OCI-M1 (cell line): ENCODE results near the gene C19orf73.

ENCODE experiments used
- DNase-seq: peaks from one replicate; lab custom pipeline; 2025; lab: John Stamatoyannopoulos, UW

The C19orf73 gene, protein sequence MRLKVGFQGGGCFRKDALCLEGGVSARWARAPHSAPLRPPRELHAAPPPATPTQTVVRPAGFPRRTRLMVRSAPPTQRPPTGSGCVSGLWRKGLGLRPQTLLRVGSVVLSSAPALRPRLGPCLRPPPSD

GRCh38 chr19:49118565-49119410 lies at the start of gene C19orf73:
TSS of gene C19orf73 (minus strand) at chr19:49119143. CDS start at chr19:49119022, 121 bp downstream.
- DNase-seq = peak; percentile 98

GRCh38 chr19:49168421-49168820 lies 49.5 kb upstream of the C19orf73 start:
- no peak for DNase-seq

- DNase-seq = no peak
These were observed 49.0 kb upstream of the C19orf73 start for GRCh38 chr19:49167857-49168409.

GRCh38 chr19:49165865-49166301 lies 46.9 kb upstream of the C19orf73 start:
- DNase-seq = no peak

GRCh38 chr19:49165111-49165750 lies 46.3 kb upstream of the C19orf73 start:
- DNase-seq = no peak

DNA sequence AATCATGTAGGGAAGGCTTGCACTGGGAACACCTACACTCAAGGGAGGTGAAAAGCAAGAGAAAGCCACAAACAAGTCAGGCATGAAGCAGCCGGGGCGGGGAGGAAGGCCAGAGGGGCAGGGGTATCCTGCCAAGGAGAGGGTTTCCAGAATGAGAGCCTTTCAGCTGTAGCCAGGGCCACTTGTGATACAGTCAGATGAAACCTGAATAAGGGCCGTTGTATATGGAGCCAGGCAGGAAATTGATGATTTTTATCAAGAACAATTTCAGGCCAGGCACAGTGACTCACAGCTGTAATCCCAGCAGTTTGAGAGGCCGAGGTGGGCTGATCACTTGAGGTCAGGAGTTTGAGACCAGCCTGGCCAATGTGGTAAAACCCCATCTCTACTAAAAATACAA lies 43.0 kb upstream of the C19orf73 start:
- DNase-seq = no peak

GRCh38 chr19:49160450-49161189 lies 41.7 kb upstream of the C19orf73 start:
- DNase-seq = no peak

GRCh38 chr19:49157445-49158224 lies 38.7 kb upstream of the C19orf73 start, which contains the start of gene TRPM4:
TSS of gene TRPM4 (plus strand) at chr19:49157792. CDS start at chr19:49157867, 75 bp downstream.
- peak; percentile 94 for DNase-seq

GRCh38 chr19:49155820-49156346 lies 36.9 kb upstream of the C19orf73 start:
- peak; percentile 46 for DNase-seq

- no peak for DNase-seq
These were observed 36.3 kb upstream of the C19orf73 start, which contains the start of gene HRC for GRCh38 chr19:49155005-49155819. TSS of gene HRC (minus strand) at chr19:49155396. CDS start at chr19:49155237, 159 bp downstream.

- DNase-seq = no peak
These were observed 35.3 kb upstream of the C19orf73 start for GRCh38 chr19:49154279-49154678.

GRCh38 chr19:49153167-49153809 lies 34.3 kb upstream of the C19orf73 start:
- no peak for DNase-seq

DNA sequence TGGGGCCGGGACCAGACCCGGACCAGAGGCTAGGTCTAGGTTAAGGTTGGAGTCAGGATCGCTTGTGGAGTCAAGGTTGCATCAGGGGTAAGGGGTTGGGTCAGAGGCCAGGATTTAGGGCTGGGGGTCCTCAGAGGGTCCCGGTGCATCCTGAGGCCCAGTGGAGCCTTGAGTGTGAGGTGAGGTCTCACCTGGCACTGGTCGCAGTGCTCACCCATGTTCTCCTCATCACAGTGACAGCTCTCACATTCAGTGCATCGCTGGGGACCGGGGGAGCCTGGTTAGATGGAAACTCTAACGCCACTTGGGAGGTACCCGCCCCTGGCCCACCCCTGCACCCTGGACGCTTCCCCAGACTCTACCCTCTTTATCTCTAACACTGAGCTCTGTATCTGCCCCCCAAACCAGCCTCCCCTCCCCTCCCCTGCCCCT lies 33.2 kb upstream of the C19orf73 start:
- no peak for DNase-seq

GRCh38 chr19:49151267-49152118 lies 32.5 kb upstream of the C19orf73 start:
- DNase-seq = peak; percentile 96

GRCh38 chr19:49150944-49151243 lies 32.0 kb upstream of the C19orf73 start:
- no peak for DNase-seq

- DNase-seq = peak; percentile 98
These were observed 31.4 kb upstream of the C19orf73 start for GRCh38 chr19:49150106-49150943.

DNA sequence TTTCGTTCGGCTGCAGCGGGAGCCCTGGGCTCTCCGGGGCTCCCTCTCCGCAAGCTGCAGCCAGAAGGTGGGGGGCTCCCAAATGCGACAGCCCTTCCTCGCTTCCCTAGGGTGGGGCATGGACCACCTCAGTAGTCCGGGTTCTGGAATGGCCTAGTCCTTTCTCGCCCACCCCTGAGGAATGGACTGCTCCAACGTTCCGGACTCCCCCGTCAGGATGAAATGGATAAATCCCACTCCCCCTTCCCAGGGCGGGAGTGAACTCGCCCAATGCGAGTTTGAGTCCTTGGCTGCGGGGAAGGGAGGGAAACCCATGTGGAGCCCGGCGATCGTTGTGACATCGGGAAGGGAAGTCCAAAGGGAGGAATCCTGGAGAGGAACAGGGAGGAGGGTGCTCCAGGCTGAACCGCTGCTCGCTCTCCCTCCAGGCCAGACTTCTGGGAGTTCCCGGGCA lies 30.7 kb upstream of the C19orf73 start:
- DNase-seq = peak; percentile 91
